Measurements from ENCODE around the gene APC2. TPM values are rescaled to one million over a fixed set of nuclear protein-coding genes. Genes with fewer than 3 reads are reported as not detected.

APC2 gene
- total RNA-seq, 1 donor from 2014 or later = 1.3 TPM

DNA sequence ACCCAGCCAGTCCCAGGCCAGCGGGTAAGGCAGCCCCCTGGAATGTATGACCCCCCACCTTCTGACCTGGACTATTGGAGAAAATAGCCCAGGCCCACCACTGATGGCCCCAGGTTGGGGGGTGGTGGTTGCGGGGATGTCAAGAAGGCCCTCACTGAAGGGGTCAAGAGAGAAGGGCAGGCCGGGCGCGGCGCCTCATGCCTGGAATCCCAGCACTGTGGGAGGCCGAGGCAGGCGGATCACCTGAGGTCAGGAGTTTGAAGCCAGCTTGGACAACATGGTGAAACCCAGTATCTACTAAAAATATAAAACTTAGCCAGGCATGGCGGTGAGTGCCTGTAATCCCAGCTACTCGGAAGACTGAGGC, 64.4 kb downstream of the APC2 start:
- H3K4me3 Mint-ChIP-seq = no peak overlapping the region

DNA sequence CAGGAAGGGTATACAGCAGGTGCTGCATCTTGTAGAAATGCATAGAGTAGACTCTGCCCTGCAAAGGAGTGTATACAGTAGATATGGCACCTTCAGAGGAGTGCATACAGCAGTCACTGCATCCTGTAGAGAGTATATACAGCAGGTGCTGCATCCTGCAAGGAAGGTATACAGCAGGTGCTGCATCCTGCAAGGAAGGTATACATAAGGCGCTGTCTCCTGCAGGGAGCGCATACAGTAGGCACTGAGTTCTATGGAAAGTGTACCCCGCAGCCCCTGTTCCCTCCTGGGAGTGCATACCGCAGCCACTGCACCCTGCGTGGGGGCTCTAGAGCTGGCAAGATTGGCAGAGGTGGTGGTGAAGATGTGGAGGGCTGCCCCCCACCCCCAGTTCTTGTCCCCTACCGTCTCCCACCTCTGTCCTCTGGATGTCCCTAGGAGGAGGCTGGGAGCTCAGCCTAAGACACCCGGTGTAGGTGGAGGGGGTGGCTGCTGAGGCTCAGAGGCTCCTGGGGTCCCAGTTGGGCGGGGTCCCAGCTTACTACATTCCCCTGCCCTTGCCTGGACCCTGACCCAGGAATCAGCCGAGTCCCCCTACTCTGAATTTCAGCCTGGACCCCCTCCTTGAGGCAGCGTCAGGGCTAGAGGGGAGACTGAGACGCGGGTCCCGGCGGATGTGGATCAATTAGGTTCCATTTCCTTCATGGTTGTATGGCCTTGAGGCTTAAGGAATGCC, 65.2 kb downstream of the APC2 start:
- H3K27ac Mint-ChIP-seq = no peak overlapping the region
- H3K4me3 Mint-ChIP-seq = no peak overlapping the region
- no peak overlapping the region for H3K4me2 ChIP-seq
- no peak overlapping the region for H3K27ac ChIP-seq
- peaks cover 94% of the 10 kb centered on the region for H3K27me3 ChIP-seq
- H3K36me3 Mint-ChIP-seq = no peaks in the 10 kb centered on the region
- no peak overlapping the region for H2AFZ ChIP-seq (replicated peaks)
- H3F3A ChIP-seq (ENCODE audit: low read depth) = peaks cover 16% of the 10 kb centered on the region
- H3K9me3 ChIP-seq (ENCODE audit: low read depth) = no peaks in the 10 kb centered on the region
- TF ChIP-seq EZH2 (IDR thresholded peaks at IDR 0.05) (no peak), EZH2phosphoT487 (IDR thresholded peaks at IDR 0.05) (no peak)
- TF ChIP-seq, protein P1, sequence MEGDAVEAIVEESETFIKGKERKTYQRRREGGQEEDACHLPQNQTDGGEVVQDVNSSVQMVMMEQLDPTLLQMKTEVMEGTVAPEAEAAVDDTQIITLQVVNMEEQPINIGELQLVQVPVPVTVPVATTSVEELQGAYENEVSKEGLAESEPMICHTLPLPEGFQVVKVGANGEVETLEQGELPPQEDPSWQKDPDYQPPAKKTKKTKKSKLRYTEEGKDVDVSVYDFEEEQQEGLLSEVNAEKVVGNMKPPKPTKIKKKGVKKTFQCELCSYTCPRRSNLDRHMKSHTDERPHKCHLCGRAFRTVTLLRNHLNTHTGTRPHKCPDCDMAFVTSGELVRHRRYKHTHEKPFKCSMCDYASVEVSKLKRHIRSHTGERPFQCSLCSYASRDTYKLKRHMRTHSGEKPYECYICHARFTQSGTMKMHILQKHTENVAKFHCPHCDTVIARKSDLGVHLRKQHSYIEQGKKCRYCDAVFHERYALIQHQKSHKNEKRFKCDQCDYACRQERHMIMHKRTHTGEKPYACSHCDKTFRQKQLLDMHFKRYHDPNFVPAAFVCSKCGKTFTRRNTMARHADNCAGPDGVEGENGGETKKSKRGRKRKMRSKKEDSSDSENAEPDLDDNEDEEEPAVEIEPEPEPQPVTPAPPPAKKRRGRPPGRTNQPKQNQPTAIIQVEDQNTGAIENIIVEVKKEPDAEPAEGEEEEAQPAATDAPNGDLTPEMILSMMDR (IDR thresholded peaks at IDR 0.05) = no peak
- no peak overlapping the region for H3K9ac ChIP-seq
- H3K4me3 ChIP-seq = no peak overlapping the region
- H3K9me3 Mint-ChIP-seq = no peaks in the 10 kb centered on the region
- no peaks in the 10 kb centered on the region for H3K79me2 ChIP-seq (ENCODE audit: low read depth)
- H3K4me1 ChIP-seq = peaks cover 7% of the 10 kb centered on the region
- no peaks in the 10 kb centered on the region for H3K36me3 ChIP-seq
- H3K4me1 Mint-ChIP-seq = peaks cover under 1% of the 10 kb centered on the region
- no peak for DNase-seq (ENCODE audit: low spot score)
- H4K20me1 ChIP-seq (ENCODE audit: low read depth) = peaks cover 3% of the 10 kb centered on the region
- peaks cover 30% of the 10 kb centered on the region for H3K27me3 Mint-ChIP-seq (ENCODE audit: insufficient read depth, low read depth)

More for the DNA sequence above, 64.4 kb downstream of the APC2 start:
- Mint-ChIP-seq H3K9me3 (no peaks in the 10 kb centered on the region), H3K27me3 (ENCODE audit: insufficient read depth, low read depth) (peaks cover 35% of the 10 kb centered on the region), H3K27ac (no peak overlapping the region), H3K4me1 (peaks cover 7% of the 10 kb centered on the region), H3K36me3 (no peaks in the 10 kb centered on the region)
- H3K4me3 ChIP-seq = no peak overlapping the region
- H3K4me1 ChIP-seq = peaks cover 13% of the 10 kb centered on the region
- no peak overlapping the region for H3K9ac ChIP-seq
- no peaks in the 10 kb centered on the region for H3K79me2 ChIP-seq (ENCODE audit: low read depth)
- H2AFZ ChIP-seq (replicated peaks) = no peak overlapping the region
- H3K4me2 ChIP-seq = no peak overlapping the region
- peaks cover 3% of the 10 kb centered on the region for H4K20me1 ChIP-seq (ENCODE audit: low read depth)
- peaks cover 24% of the 10 kb centered on the region for H3F3A ChIP-seq (ENCODE audit: low read depth)
- H3K27ac ChIP-seq = no peak overlapping the region
- H3K9me3 ChIP-seq (ENCODE audit: low read depth) = no peaks in the 10 kb centered on the region
- TF ChIP-seq EZH2 (IDR thresholded peaks at IDR 0.05) (no peak), EZH2phosphoT487 (IDR thresholded peaks at IDR 0.05) (no peak)
- TF ChIP-seq, protein P1 (IDR thresholded peaks at IDR 0.05) = no peak
- no peak for DNase-seq (ENCODE audit: low spot score)
- peaks cover 93% of the 10 kb centered on the region for H3K27me3 ChIP-seq
- no peaks in the 10 kb centered on the region for H3K36me3 ChIP-seq

DNA sequence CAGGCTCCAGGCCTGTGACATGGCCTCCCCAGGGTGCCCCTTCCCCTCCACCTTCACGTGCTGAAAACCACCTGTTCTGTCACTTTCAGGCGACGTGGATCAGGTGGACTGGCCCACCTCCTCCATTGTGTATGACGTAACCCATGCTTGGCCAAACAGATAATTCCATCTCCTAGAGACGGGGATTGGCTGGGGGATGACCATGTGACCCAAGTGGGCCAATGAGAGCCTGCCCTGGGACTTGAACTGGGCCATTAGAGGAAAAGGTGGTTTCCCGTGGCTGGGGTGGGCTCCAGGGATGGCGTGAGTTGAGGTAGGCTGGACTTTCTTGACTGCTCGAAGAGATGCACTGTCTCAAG, 66.5 kb downstream of the APC2 start:
- H3K4me1 Mint-ChIP-seq = no peaks in the 10 kb centered on the region
- DNase-seq (ENCODE audit: low spot score) = no peak

More for the DNA sequence above, 66.5 kb downstream of the APC2 start:
- Histone ChIP-seq H3K27ac (no peak overlapping the region), H3K4me1 (no peaks in the 10 kb centered on the region), H3K4me2 (no peak overlapping the region), H4K20me1 (ENCODE audit: low read depth) (peaks cover 3% of the 10 kb centered on the region), H3K36me3 (no peaks in the 10 kb centered on the region), H3K4me3 (no peak overlapping the region), H3K27me3 (peaks cover 92% of the 10 kb centered on the region), H2AFZ (replicated peaks) (no peak overlapping the region), H3K9ac (no peak overlapping the region), H3F3A (ENCODE audit: low read depth) (peaks cover 10% of the 10 kb centered on the region), H3K9me3 (ENCODE audit: low read depth) (no peaks in the 10 kb centered on the region), H3K79me2 (ENCODE audit: low read depth) (no peaks in the 10 kb centered on the region)
- H3K36me3 Mint-ChIP-seq = no peaks in the 10 kb centered on the region
- H3K9me3 Mint-ChIP-seq = no peaks in the 10 kb centered on the region
- H3K27ac Mint-ChIP-seq = no peak overlapping the region
- no peak overlapping the region for H3K4me3 Mint-ChIP-seq
- TF ChIP-seq, protein P1 (IDR thresholded peaks at IDR 0.05) = no peak
- TF ChIP-seq EZH2phosphoT487 (IDR thresholded peaks at IDR 0.05) (no peak), EZH2 (IDR thresholded peaks at IDR 0.05) (no peak)
- peaks cover 25% of the 10 kb centered on the region for H3K27me3 Mint-ChIP-seq (ENCODE audit: insufficient read depth, low read depth)
